Osteocyte (in vitro differentiated cells): ENCODE measurements around the gene RALBP1. TPM values are rescaled to one million over a fixed set of nuclear protein-coding genes. Genes with fewer than 3 reads are reported as not detected.
A peak's percentile ranks its signal among the peaks of the same experiment; 100 is the strongest.
"Not testable (repeated sequence)": the region's sequence is repeated elsewhere in the genome, so short reads cannot be mapped to it uniquely, and the experiment has no call there.

Experiments used
- DNase-seq: peaks from one replicate; pipeline ENCODE4 v3.0.0; 2021; ENCODE audit warnings: mixed read lengths; ENCODE audit not compliant: unreplicated experiment; ENCODE audit errors: extremely low spot score
- H3K27ac Mint-ChIP-seq: one replicate; pipeline ENCODE4 v1.8.0; 2021; ENCODE audit warnings: mild to moderate bottlenecking, mixed read lengths; ENCODE audit not compliant: unreplicated experiment
- H3K27me3 Mint-ChIP-seq: one replicate; pipeline ENCODE4 v1.8.0; 2021; ENCODE audit warnings: mixed read lengths; ENCODE audit not compliant: unreplicated experiment
- H3K36me3 Mint-ChIP-seq: one replicate; pipeline ENCODE4 v1.8.0; 2021; ENCODE audit warnings: mixed read lengths; ENCODE audit not compliant: unreplicated experiment
- H3K4me1 Mint-ChIP-seq: one replicate; pipeline ENCODE4 v1.8.0; 2021; ENCODE audit warnings: mixed read lengths; ENCODE audit not compliant: unreplicated experiment
- H3K4me3 Mint-ChIP-seq: one replicate; pipeline ENCODE4 v1.8.0; 2021; ENCODE audit warnings: mild to moderate bottlenecking, moderate library complexity, mixed read lengths; ENCODE audit not compliant: unreplicated experiment
- H3K9me3 Mint-ChIP-seq: one replicate; pipeline ENCODE4 v1.8.0; 2021; ENCODE audit warnings: mixed read lengths; ENCODE audit not compliant: unreplicated experiment
- total RNA-seq: library from RNA; stranded (reverse); gene quantifications from 2 replicates; pipeline ENCODE4 v1.2.1, GENCODE V29; 2021
- TF ChIP-seq, protein P1 (sequence below): fragments of 200-600 bp; sonication (generic); IDR thresholded peaks from 2 replicates; pipeline ENCODE4 v1.5.0; 2021; ENCODE audit warnings: antibody characterized with exemption, mild to moderate bottlenecking, moderate library complexity

Gene RALBP1
- total RNA-seq, 1 donor from 2014 or later: 50.9 TPM

DNA sequence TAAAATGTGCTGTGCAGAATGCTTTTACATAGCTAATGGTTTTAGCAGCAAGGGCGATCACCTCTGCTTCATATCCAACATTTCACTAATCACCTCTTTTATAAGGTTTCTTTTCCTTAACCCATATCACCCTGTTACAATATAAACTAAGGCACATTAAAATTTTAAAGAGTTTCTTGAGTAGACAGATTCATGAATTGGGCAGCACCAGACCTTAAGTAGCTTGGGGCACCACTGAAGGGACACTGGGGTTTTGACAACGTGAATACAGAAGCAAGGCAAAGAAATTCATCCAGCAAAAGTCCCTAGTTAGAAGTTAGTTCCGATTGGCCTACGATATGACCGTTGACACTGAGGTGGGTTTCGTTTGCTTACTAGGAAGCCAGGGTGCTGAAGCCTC is 44.0 kb upstream of the RALBP1 start:
- DNase-seq: peak; percentile 36
- H3K4me3 Mint-ChIP-seq: no peak overlapping the region
- TF ChIP-seq, protein P1, sequence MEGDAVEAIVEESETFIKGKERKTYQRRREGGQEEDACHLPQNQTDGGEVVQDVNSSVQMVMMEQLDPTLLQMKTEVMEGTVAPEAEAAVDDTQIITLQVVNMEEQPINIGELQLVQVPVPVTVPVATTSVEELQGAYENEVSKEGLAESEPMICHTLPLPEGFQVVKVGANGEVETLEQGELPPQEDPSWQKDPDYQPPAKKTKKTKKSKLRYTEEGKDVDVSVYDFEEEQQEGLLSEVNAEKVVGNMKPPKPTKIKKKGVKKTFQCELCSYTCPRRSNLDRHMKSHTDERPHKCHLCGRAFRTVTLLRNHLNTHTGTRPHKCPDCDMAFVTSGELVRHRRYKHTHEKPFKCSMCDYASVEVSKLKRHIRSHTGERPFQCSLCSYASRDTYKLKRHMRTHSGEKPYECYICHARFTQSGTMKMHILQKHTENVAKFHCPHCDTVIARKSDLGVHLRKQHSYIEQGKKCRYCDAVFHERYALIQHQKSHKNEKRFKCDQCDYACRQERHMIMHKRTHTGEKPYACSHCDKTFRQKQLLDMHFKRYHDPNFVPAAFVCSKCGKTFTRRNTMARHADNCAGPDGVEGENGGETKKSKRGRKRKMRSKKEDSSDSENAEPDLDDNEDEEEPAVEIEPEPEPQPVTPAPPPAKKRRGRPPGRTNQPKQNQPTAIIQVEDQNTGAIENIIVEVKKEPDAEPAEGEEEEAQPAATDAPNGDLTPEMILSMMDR: no peak
- H3K36me3 Mint-ChIP-seq: no peaks in the 10 kb centered on the region
- H3K4me1 Mint-ChIP-seq: peaks cover 14% of the 10 kb centered on the region
- H3K27me3 Mint-ChIP-seq: no peaks in the 10 kb centered on the region
- H3K27ac Mint-ChIP-seq: no peak overlapping the region
- H3K9me3 Mint-ChIP-seq: no peaks in the 10 kb centered on the region

DNA sequence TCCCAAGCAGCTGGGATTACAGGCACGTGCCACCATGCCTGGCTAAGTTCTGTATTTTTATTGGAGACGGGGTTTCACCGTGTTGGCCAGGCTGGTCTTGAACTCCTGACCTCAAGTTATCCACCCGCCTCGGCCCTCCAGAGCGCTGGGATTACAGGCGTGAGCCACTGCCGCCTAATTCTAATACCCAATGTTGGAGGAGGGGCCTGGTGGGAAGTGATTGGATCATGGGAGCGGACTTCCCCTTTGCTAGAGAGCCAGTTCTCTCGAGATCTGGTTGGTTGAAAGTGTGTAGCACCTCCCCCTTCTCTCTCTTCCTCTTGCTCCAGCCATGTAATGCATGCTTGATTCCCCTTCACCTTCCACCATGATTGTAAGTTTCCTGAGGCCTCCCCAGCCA is 42.2 kb upstream of the RALBP1 start:
- DNase-seq: peak; percentile 49
- H3K9me3 Mint-ChIP-seq, H3K36me3 Mint-ChIP-seq, H3K4me3 Mint-ChIP-seq, H3K27me3 Mint-ChIP-seq, H3K27ac Mint-ChIP-seq: not testable (repeated sequence)
- peaks cover 20% of the 10 kb centered on the region for H3K4me1 Mint-ChIP-seq

DNA sequence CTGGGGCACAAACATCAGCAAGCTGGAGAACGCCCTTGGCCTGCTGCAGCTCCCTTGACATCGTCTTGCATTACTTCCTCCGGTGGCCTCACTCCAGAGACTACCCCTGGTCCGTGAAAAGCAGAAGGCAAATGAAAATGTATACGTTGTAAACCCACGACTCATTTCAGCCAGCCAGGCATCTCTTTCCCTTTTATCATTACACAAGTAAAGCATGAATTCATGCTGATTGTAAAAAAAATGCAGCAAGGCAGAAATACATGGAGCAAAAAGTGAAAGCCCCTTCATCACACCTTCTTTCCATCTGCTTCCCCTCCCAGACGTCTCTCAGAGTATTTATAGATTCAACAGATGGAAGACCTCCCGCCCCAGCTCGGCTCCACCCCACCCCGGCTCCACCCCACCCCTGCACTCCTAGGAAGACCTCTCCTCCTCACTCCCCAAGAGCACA is 41.6 kb upstream of the RALBP1 start:
- no peaks in the 10 kb centered on the region for H3K27me3 Mint-ChIP-seq
- H3K4me3 Mint-ChIP-seq: no peak overlapping the region
- no peak overlapping the region for H3K27ac Mint-ChIP-seq
- DNase-seq: peak; percentile 38
- H3K36me3 Mint-ChIP-seq: no peaks in the 10 kb centered on the region
- TF ChIP-seq, protein P1: no peak
- H3K9me3 Mint-ChIP-seq: no peaks in the 10 kb centered on the region
- peaks cover 20% of the 10 kb centered on the region for H3K4me1 Mint-ChIP-seq

DNA sequence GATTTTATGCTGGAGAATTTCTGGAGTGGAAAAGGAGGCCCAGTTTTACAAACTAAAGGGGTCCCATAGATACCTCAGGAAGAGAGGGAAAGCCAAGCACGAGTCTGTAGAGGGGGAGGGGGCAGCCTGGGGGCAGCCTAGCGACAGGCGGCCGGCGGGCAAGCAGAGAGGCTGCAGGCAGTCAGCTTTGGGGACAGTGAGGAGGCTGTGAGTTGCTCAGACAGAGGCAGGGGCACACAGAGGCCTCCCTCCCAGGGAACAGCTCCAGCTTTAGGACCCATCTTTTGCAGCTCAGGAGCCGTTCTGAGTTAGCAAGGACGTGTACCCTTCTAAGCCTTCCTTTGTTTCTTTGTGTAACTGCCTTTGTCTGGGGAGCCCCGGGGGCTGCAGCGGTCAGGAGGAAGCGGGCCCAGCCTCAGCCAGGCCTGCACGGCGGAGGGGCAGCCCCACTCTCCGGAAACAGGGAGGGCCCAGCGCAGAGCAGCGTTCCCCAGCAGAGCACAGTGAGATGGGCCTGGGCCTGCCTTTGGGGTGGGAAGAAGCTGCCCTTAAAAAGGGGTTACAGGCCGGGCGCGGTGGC is 41.1 kb upstream of the RALBP1 start:
- no peak overlapping the region for H3K27ac Mint-ChIP-seq
- TF ChIP-seq, protein P1: no peak

DNA sequence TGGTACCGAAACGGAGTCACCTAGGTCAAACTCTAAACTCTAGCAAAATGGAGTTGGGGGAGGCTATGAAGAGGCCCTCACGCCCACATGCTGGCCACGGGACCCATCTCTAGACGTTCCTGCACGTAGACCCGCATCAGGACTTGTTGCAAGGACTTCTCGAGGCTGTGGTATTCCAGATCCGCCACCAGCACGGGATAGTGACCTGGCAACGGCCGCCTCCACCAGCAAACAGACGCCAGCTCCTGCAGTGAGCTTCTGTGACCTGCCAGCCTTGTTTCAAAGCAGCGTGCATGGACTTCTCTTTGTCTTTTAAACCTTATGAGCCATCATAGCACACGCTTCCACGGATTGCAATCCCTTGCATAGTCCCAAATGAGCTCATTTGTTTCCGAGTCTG is 40.3 kb upstream of the RALBP1 start:
- TF ChIP-seq, protein P1: no peak
- H3K36me3 Mint-ChIP-seq: no peaks in the 10 kb centered on the region
- no peak overlapping the region for H3K27ac Mint-ChIP-seq

More for the DNA sequence above, 41.1 kb upstream of the RALBP1 start:
- Mint-ChIP-seq H3K36me3 (no peaks in the 10 kb centered on the region), H3K27me3 (no peaks in the 10 kb centered on the region), H3K4me3 (no peak overlapping the region), H3K9me3 (no peaks in the 10 kb centered on the region), H3K4me1 (peaks cover 20% of the 10 kb centered on the region)
- DNase-seq: peak; percentile 80

More for the DNA sequence above, 40.3 kb upstream of the RALBP1 start:
- Mint-ChIP-seq H3K4me1 (peaks cover 20% of the 10 kb centered on the region), H3K27me3 (no peaks in the 10 kb centered on the region), H3K9me3 (no peaks in the 10 kb centered on the region), H3K4me3 (no peak overlapping the region)
- peak; percentile 72 for DNase-seq
